DND-41 (cell line): ENCODE results near the gene XPNPEP1.
A peak's percentile ranks its signal among the peaks of the same experiment; 100 is the strongest.

Source experiments
- ATAC-seq: fragments of 200-7000 bp; cut with Tn5 transposase; 3 replicates; pipeline ENCODE4 v1.9.1; 2021; ENCODE audit warnings: low read depth; ENCODE audit not compliant: insufficient read depth
- DNase-seq: peaks from one replicate; pipeline ENCODE4 v3.0.0-alpha.2; 2020
- H2AFZ ChIP-seq: 2 replicates; pipeline ENCODE4 v1.6.0; 2012; ENCODE audit warnings: low read depth, low read length
- H3K27ac ChIP-seq: 2 replicates; pipeline ENCODE4 v1.5.1; 2012; ENCODE audit warnings: low read length, inconsistent platforms
- H3K27me3 ChIP-seq: fragments of 200-600 bp; sonication (generic); 2 replicates; pipeline ENCODE4 v1.6.0; 2012; ENCODE audit warnings: low read length, mild to moderate bottlenecking, inconsistent platforms; ENCODE audit not compliant: insufficient read depth, poor library complexity
- H3K36me3 ChIP-seq: 2 replicates; pipeline ENCODE4 v1.5.1; 2012; ENCODE audit warnings: low read length, inconsistent platforms; ENCODE audit not compliant: insufficient read depth
- H3K4me1 ChIP-seq: 2 replicates; pipeline ENCODE4 v1.5.1; 2012; ENCODE audit warnings: mild to moderate bottlenecking, low read length; ENCODE audit not compliant: insufficient read depth
- H3K4me2 ChIP-seq: 2 replicates; pipeline ENCODE4 v1.6.0; 2012; ENCODE audit warnings: mild to moderate bottlenecking, moderate library complexity, low read length, inconsistent platforms; ENCODE audit not compliant: insufficient read depth
- H3K4me3 ChIP-seq, 2 experiments: fragments of 200-600 bp in 1 of 2; shearing (Covaris generic) in 1 of 2; 2 replicates each; pipeline ENCODE4 v1.5.1; 2012 to 2016; ENCODE audit warnings: inconsistent platforms in 2 of 2, low read length in 2 of 2, mild to moderate bottlenecking in 2 of 2, low read depth in 1 of 2, moderate library complexity in 1 of 2
- H3K79me2 ChIP-seq: 2 replicates; pipeline ENCODE4 v1.6.0; 2012; ENCODE audit warnings: low read length, inconsistent platforms; ENCODE audit not compliant: insufficient read depth
- H3K9ac ChIP-seq: 2 replicates; pipeline ENCODE4 v1.6.0; 2012; ENCODE audit warnings: low read depth, mild to moderate bottlenecking, inconsistent platforms, low read length, moderate library complexity
- H3K9me3 ChIP-seq: 2 replicates; pipeline ENCODE4 v1.5.1; 2012; ENCODE audit warnings: low read length, moderate library complexity, mild to moderate bottlenecking, inconsistent platforms; ENCODE audit not compliant: insufficient read depth, severe bottlenecking
- H4K20me1 ChIP-seq: 2 replicates; pipeline ENCODE4 v1.6.0; 2012; ENCODE audit warnings: low read length; ENCODE audit not compliant: insufficient read depth
- EZH2 ChIP-seq: IDR thresholded peaks from 3 replicates; pipeline ENCODE4 v1.6.1; 2012; ENCODE audit warnings: borderline replicate concordance, low read depth, mild to moderate bottlenecking, moderate library complexity, low read length, inconsistent platforms; ENCODE audit not compliant: severe bottlenecking
- TF ChIP-seq, protein P1 (sequence below): IDR thresholded peaks from 2 replicates; pipeline ENCODE4 v1.5.1; 2012; ENCODE audit warnings: borderline replicate concordance, low read length, moderate library complexity, mild to moderate bottlenecking; ENCODE audit not compliant: poor library complexity, severe bottlenecking; ENCODE audit errors: extremely low read depth

Gene XPNPEP1

DNA sequence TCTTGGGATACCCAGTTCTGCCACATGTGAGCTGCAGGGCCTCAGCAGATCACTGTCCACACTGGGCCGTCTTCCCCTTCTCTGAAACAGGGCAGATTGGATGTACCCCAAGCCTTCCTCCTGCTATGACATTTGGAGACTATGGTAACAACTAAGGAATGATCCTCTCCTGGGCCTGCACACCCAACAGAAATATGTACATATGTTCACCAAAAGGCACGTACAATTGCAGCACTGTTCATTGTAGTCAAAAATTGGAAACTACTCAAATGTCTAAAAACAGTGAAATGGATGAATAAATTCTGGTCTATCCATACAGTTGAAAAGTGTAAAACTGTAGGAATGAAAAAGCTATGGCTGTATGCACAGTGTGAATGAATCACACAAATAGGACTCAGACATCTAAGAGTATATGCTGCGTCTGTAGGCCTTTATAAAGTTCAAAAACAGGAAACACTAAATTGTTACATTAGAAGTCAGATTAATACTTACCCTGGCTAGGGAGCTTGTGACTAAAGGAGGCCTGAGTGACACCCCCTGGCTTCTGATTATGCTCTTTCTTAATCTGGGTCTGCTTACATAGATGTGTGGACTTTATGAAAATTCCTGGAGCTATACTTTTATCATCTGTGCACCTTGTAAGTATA lies 16.1 kb upstream of the XPNPEP1 start:
- Histone ChIP-seq H3K4me2 (no peak overlapping the region), H3K9ac (no peak overlapping the region), H3K27me3 (no peaks in the 10 kb centered on the region), H3K36me3 (no peaks in the 10 kb centered on the region), H3K27ac (no peak overlapping the region), H3K4me1 (peaks cover 3% of the 10 kb centered on the region; the same call in 1 of the 2 replicates), H3K4me3 (no peak overlapping the region), H3K79me2 (no peaks in the 10 kb centered on the region), H2AFZ (no peak overlapping the region), H4K20me1 (no peaks in the 10 kb centered on the region), H3K9me3 (no peaks in the 10 kb centered on the region)
- DNase-seq (no peak), ATAC-seq (no peak)
- TF ChIP-seq EZH2 = no peak
- TF ChIP-seq, protein P1, sequence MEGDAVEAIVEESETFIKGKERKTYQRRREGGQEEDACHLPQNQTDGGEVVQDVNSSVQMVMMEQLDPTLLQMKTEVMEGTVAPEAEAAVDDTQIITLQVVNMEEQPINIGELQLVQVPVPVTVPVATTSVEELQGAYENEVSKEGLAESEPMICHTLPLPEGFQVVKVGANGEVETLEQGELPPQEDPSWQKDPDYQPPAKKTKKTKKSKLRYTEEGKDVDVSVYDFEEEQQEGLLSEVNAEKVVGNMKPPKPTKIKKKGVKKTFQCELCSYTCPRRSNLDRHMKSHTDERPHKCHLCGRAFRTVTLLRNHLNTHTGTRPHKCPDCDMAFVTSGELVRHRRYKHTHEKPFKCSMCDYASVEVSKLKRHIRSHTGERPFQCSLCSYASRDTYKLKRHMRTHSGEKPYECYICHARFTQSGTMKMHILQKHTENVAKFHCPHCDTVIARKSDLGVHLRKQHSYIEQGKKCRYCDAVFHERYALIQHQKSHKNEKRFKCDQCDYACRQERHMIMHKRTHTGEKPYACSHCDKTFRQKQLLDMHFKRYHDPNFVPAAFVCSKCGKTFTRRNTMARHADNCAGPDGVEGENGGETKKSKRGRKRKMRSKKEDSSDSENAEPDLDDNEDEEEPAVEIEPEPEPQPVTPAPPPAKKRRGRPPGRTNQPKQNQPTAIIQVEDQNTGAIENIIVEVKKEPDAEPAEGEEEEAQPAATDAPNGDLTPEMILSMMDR = no peak

DNA sequence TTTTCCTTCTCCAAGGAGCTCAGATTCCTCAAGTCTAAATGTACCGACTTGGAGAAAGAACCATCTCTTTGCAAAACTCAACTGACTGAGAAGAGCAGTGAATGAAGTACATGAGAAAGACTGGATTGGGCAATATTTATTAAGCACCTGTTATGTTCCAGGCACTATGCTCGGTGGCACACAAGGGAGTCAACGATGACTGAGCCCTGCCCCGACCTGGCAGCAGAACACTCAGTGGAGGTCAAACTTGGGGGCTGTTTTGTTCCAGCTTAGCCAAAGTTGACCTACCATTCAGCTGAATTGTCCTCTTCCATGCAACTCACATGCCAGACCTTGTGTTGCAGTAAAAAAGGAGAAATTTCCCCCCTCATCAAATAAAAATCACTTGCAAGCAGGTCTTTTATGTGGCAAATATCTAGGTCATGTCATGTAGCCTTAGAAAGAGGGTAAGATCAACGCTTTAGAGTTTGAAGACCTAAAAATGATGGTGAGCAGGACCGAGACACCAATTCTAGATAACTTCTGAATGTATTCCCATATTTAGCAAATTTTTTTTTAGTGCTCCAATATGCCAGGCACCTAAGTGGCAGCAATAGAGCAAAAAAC lies 14.3 kb upstream of the XPNPEP1 start:
- H2AFZ ChIP-seq = no peak overlapping the region
- H3K27me3 ChIP-seq = no peaks in the 10 kb centered on the region
- H3K27ac ChIP-seq = no peak overlapping the region
- no peak overlapping the region for H3K4me3 ChIP-seq
- no peaks in the 10 kb centered on the region for H3K36me3 ChIP-seq
- H3K79me2 ChIP-seq = no peaks in the 10 kb centered on the region
- no peak for TF ChIP-seq EZH2
- TF ChIP-seq, protein P1 = no peak
- no peaks in the 10 kb centered on the region for H4K20me1 ChIP-seq
- DNase-seq = no peak
- no peaks in the 10 kb centered on the region for H3K9me3 ChIP-seq
- H3K4me2 ChIP-seq = no peak overlapping the region
- peaks cover 8% of the 10 kb centered on the region for H3K4me1 ChIP-seq
- H3K9ac ChIP-seq = no peak overlapping the region
- ATAC-seq = no peak

DNA sequence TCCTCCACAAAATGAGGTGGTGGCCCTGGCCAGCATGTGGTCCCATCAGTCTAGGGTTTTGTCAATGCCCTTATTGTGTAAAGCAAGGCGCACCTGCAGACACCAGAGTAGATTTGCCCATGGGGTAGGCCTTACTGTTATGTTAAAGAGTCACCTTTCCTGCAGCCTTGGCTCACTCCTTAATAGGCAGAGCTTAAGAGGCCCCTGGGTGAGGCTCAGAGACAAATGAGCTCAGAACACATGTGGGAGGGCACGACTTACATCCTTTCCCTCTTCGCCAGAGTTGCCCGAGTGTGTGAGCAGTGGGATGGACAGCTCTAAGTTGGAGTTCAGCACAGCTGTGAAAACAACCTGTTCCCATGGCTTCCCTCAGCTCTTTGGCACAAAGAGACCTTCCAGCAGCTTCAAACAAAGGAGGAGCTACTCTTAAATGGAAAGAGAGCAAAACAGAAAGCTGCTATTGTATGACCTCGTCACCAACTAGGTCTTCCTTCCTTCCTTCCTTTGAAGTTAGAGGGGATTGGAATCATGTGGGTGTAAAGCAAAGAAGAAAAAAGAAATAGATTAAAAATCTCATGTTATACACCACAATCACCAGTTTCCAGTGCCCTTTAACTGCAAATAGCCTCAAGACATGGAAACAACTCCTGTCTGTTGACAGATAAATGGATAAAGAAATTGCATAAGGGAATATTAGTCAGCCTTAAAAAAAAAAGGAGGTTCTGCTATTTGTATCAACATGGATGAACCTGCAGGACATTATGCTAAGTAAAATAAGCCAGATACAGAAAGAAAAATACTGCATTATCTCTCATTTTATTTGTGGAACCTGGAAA lies 11.9 kb upstream of the XPNPEP1 start:
- Histone ChIP-seq H2AFZ (0 out of 2 replicates have a peak overlapping the region, but pooled peaks have one; percentile 9), H4K20me1 (no peaks in the 10 kb centered on the region), H3K4me1 (peaks cover 8% of the 10 kb centered on the region), H3K79me2 (no peaks in the 10 kb centered on the region), H3K4me2 (no peak overlapping the region), H3K27me3 (no peaks in the 10 kb centered on the region), H3K4me3 (no peak overlapping the region), H3K9ac (no peak overlapping the region), H3K36me3 (no peaks in the 10 kb centered on the region), H3K9me3 (no peaks in the 10 kb centered on the region), H3K27ac (no peak overlapping the region)
- TF ChIP-seq EZH2 = no peak
- TF ChIP-seq, protein P1 = no peak
- DNase-seq = peak; percentile 27
- ATAC-seq = peak; percentile 80
